H9 (cell line): Measurements from ENCODE around the gene RSPH9. TPM values are rescaled to one million over a fixed set of nuclear protein-coding genes. Genes with fewer than 3 reads are reported as not detected.

ENCODE experiments used
- DNase-seq: peaks from one replicate; pipeline ENCODE4 v3.0.0-alpha.2; 2017
- H2AFZ ChIP-seq: one replicate; pipeline ENCODE4 v1.6.1; 2013; ENCODE audit warnings: mild to moderate bottlenecking, low read length, control low read depth, moderate library complexity
- H2AK5ac ChIP-seq: 2 replicates; pipeline ENCODE4 v1.6.1; 2013; ENCODE audit warnings: low read length, control low read depth, mixed read lengths; ENCODE audit not compliant: insufficient read length
- H2BK120ac ChIP-seq: one replicate; pipeline ENCODE4 v1.6.1; 2013; ENCODE audit warnings: low read depth, mild to moderate bottlenecking, low read length, control low read depth, inconsistent platforms; ENCODE audit not compliant: poor library complexity, severe bottlenecking
- H2BK12ac ChIP-seq: 2 replicates; pipeline ENCODE4 v1.6.1; 2013; ENCODE audit warnings: low read length, control low read depth, mixed read lengths, low read depth; ENCODE audit not compliant: insufficient read length
- H2BK15ac ChIP-seq: 2 replicates; pipeline ENCODE4 v1.6.1; 2013; ENCODE audit warnings: low read depth, low read length, control low read depth
- H2BK20ac ChIP-seq: one replicate; pipeline ENCODE4 v1.6.1; 2013; ENCODE audit warnings: low read depth, mild to moderate bottlenecking, low read length, control low read depth, inconsistent platforms; ENCODE audit not compliant: poor library complexity, severe bottlenecking
- H2BK5ac ChIP-seq: 2 replicates; pipeline ENCODE4 v1.6.1; 2013; ENCODE audit warnings: low read length, control low read depth, mixed read lengths; ENCODE audit not compliant: insufficient read length
- H3K14ac ChIP-seq: 2 replicates; pipeline ENCODE4 v1.6.1; 2013; ENCODE audit warnings: low read length, control low read depth; ENCODE audit not compliant: insufficient read depth
- H3K18ac ChIP-seq: 2 replicates; pipeline ENCODE4 v1.6.1; 2013; ENCODE audit warnings: low read depth, mild to moderate bottlenecking, mixed read lengths, low read length, control low read depth; ENCODE audit not compliant: insufficient read length
- H3K23ac ChIP-seq: 2 replicates; pipeline ENCODE4 v1.6.1; 2013; ENCODE audit warnings: low read length, control low read depth, mixed read lengths, low read depth; ENCODE audit not compliant: insufficient read length
- H3K23me2 ChIP-seq: 2 replicates; pipeline ENCODE4 v1.6.1; 2013; ENCODE audit warnings: low read depth, mild to moderate bottlenecking, mixed read lengths, low read length, control low read depth; ENCODE audit not compliant: insufficient read length, poor library complexity, severe bottlenecking
- H3K27ac ChIP-seq: 2 replicates; pipeline ENCODE4 v1.5.1; 2013; ENCODE audit warnings: low read length, control low read depth, mixed read lengths, low read depth; ENCODE audit not compliant: insufficient read length
- H3K27me3 ChIP-seq: 2 replicates; pipeline ENCODE4 v1.6.1; 2013; ENCODE audit warnings: low read length, control low read depth, inconsistent platforms; ENCODE audit not compliant: insufficient read depth
- H3K4ac ChIP-seq: 2 replicates; pipeline ENCODE4 v1.6.1; 2013; ENCODE audit warnings: low read depth, mild to moderate bottlenecking, control low read depth, inconsistent platforms, low read length, moderate library complexity
- H3K4me1 ChIP-seq: 2 replicates; pipeline ENCODE4 v1.6.1; 2013; ENCODE audit warnings: low read length, control low read depth, inconsistent platforms; ENCODE audit not compliant: insufficient read depth
- H3K4me2 ChIP-seq: 2 replicates; pipeline ENCODE4 v1.6.1; 2013; ENCODE audit warnings: low read length, control low read depth, mixed read lengths; ENCODE audit not compliant: insufficient read length, insufficient read depth
- H3K56ac ChIP-seq: 2 replicates; pipeline ENCODE4 v1.6.1; 2013; ENCODE audit warnings: low read depth, mild to moderate bottlenecking, mixed read lengths, low read length, control low read depth; ENCODE audit not compliant: insufficient read length
- H3K79me1 ChIP-seq: 2 replicates; pipeline ENCODE4 v1.6.1; 2013; ENCODE audit warnings: low read depth, mild to moderate bottlenecking, moderate library complexity, low read length, control low read depth, inconsistent platforms; ENCODE audit not compliant: insufficient read depth, poor library complexity, severe bottlenecking
- H3K79me2 ChIP-seq: 2 replicates; pipeline ENCODE4 v1.6.1; 2013; ENCODE audit warnings: low read length, control low read depth, inconsistent platforms; ENCODE audit not compliant: insufficient read depth
- H3K9ac ChIP-seq: 2 replicates; pipeline ENCODE4 v1.6.1; 2013; ENCODE audit warnings: low read length, control low read depth, mixed read lengths; ENCODE audit not compliant: insufficient read length; ENCODE audit errors: extremely low read depth
- H3K9me3 ChIP-seq: one replicate; pipeline ENCODE4 v1.6.1; 2013; ENCODE audit warnings: low read depth, low read length, inconsistent platforms; ENCODE audit not compliant: control insufficient read depth
- H3T11ph ChIP-seq: one replicate; pipeline ENCODE4 v1.6.1; 2013; ENCODE audit warnings: mild to moderate bottlenecking, low read length, control low read depth, inconsistent platforms
- H4K20me1 ChIP-seq: one replicate; pipeline ENCODE4 v1.6.1; 2013; ENCODE audit not compliant: control insufficient read depth, insufficient read length, insufficient read depth
- H4K5ac ChIP-seq: 2 replicates; pipeline ENCODE4 v1.6.1; 2013; ENCODE audit warnings: low read depth, mild to moderate bottlenecking, mixed read lengths, low read length, control low read depth; ENCODE audit not compliant: insufficient read length
- H4K8ac ChIP-seq: replicated peaks from 2 replicates; pipeline ENCODE4 v1.6.1; 2013; ENCODE audit warnings: low read length, control low read depth, mixed read lengths, low read depth; ENCODE audit not compliant: insufficient read length
- H4K91ac ChIP-seq: 2 replicates; pipeline ENCODE4 v1.6.1; 2013; ENCODE audit warnings: low read depth, mild to moderate bottlenecking, moderate library complexity, mixed read lengths, low read length, control low read depth; ENCODE audit not compliant: insufficient read length
- H3K27ac Mint-ChIP-seq, 3 experiments: 2 replicates in 2 of 3; 3 replicates in 1 of 3; pipeline ENCODE4 v1.8.0; 2020 to 2021; ENCODE audit warnings: mixed read lengths in 3 of 3, mild to moderate bottlenecking in 1 of 3, moderate library complexity in 1 of 3
- H3K27me3 Mint-ChIP-seq: 2 replicates; pipeline ENCODE4 v1.8.0; 2021; ENCODE audit warnings: low read depth, mild to moderate bottlenecking, moderate library complexity, mixed read lengths
- H3K36me3 Mint-ChIP-seq, 3 experiments: 2 replicates in 2 of 3; 3 replicates in 1 of 3; pipeline ENCODE4 v1.8.0; 2020 to 2021; ENCODE audit warnings: low read depth in 3 of 3, mixed read lengths in 3 of 3; ENCODE audit not compliant: insufficient read depth in 1 of 3
- H3K4me1 Mint-ChIP-seq, 2 experiments: 2 replicates each; pipeline ENCODE4 v1.8.0; 2020; ENCODE audit warnings: mixed read lengths in 2 of 2
- H3K4me3 Mint-ChIP-seq, 2 experiments: 2 replicates in 1 of 2; 3 replicates in 1 of 2; pipeline ENCODE4 v1.8.0; 2020 to 2021; ENCODE audit warnings: mild to moderate bottlenecking in 2 of 2, mixed read lengths in 2 of 2, moderate library complexity in 1 of 2
- H3K9me3 Mint-ChIP-seq, 2 experiments: 2 replicates in 1 of 2; 3 replicates in 1 of 2; pipeline ENCODE4 v1.8.0; 2020; ENCODE audit warnings: mild to moderate bottlenecking in 2 of 2, mixed read lengths in 2 of 2, moderate library complexity in 1 of 2
- CTCF ChIP-seq: fragments of 200-600 bp; sonication (generic); conservative IDR thresholded peaks from 3 replicates; pipeline ENCODE4 v1.8.0; 2021; ENCODE audit warnings: antibody characterized with exemption, mild to moderate bottlenecking
- WGBS: extraction: QIAGEN DNeasy Blood & Tissue Kit; methylation state at CpG from one replicate; pipeline ENCODE4 v1.1.7; 2013; ENCODE audit warnings: missing lambda C conversion rate, low lambda C conversion rate, mixed read lengths; ENCODE audit not compliant: insufficient read length; ENCODE audit errors: extremely low coverage; 5-methylcytosine and 5-hydroxymethylcytosine counted together
- total RNA-seq: library from RNA; stranded (reverse); gene quantifications from 2 replicates; pipeline ENCODE4 v1.2.1, GENCODE V29; 2021

The RSPH9 gene
- total RNA-seq, 1 experiment from 2014 or later, result 0.39 TPM

DNA sequence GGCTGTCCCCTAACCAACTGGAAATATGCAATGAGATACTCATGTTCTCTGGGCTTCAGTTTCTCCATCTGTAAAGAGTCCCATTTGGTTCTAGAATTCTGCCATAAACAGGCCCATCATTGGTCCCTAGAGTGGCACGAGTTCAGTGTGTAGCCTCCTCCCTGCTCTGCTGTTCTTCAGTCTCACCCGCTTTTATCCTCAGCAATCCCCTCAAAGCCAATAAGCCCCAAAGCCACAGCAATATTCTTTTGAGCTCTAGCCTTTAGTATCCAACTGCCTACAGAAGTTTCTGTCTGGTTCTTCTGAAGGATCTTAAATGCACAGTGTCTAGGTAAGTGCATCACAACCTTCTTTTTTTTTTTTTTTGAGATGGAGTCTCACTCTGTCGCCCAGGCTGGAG lies 52.6 kb downstream of the RSPH9 start:
- Histone ChIP-seq H2BK5ac (no peak overlapping the region), H3K4me2 (no peak overlapping the region), H4K20me1 (no peaks in the 10 kb centered on the region), H3K14ac (no peak overlapping the region), H3K27me3 (no peaks in the 10 kb centered on the region), H3K9ac (no peak overlapping the region), H3K23ac (no peak overlapping the region), H2BK15ac (no peak overlapping the region), H2BK120ac (no peak overlapping the region), H3T11ph (no peak overlapping the region), H2BK12ac (no peak overlapping the region), H2AK5ac (no peak overlapping the region), H3K18ac (no peak overlapping the region), H3K4ac (no peak overlapping the region), H4K5ac (no peak overlapping the region), H4K8ac (no peak overlapping the region), H2BK20ac (no peak overlapping the region), H3K23me2 (no peaks in the 10 kb centered on the region), H3K9me3 (no peaks in the 10 kb centered on the region), H3K4me1 (peaks cover 23% of the 10 kb centered on the region; the same call in 1 of the 2 replicates), H2AFZ (no peak overlapping the region), H3K27ac (no peak overlapping the region), H3K79me2 (no peaks in the 10 kb centered on the region), H4K91ac (no peak overlapping the region), H3K56ac (no peak overlapping the region), H3K79me1 (no peaks in the 10 kb centered on the region)
- WGBS, result no CpG with 5 or more reads among the region's 3 CpGs
- DNase-seq, result no peak
- Mint-ChIP-seq H3K4me1 (peaks cover 49 to 58% of the 10 kb centered on the region in 2 experiments), H3K27me3 (no peaks in the 10 kb centered on the region; the same call in 1 of the 2 replicates), H3K4me3 (no peak overlapping the region), H3K9me3 (no peaks in the 10 kb centered on the region), H3K27ac (no peak overlapping the region; a peak in 1 of 7 replicates), H3K36me3 (no peaks in the 10 kb centered on the region)
- TF ChIP-seq CTCF, result no peak
